ENCODE data around the gene B3GALNT1. TPM values are rescaled to one million over a fixed set of nuclear protein-coding genes. Genes with fewer than 3 reads are reported as not detected.

Gene B3GALNT1
- total and polyA plus RNA-seq, 12 donors, result 2.3 to 29.2 (median 9.6) TPM

GRCh38 chr3:161067335-161067734, 37.8 kb downstream of the B3GALNT1 start:
- no peak for TF ChIP-seq POLR2A (IDR thresholded peaks at IDR 0.05)
- TF ChIP-seq, protein P1, sequence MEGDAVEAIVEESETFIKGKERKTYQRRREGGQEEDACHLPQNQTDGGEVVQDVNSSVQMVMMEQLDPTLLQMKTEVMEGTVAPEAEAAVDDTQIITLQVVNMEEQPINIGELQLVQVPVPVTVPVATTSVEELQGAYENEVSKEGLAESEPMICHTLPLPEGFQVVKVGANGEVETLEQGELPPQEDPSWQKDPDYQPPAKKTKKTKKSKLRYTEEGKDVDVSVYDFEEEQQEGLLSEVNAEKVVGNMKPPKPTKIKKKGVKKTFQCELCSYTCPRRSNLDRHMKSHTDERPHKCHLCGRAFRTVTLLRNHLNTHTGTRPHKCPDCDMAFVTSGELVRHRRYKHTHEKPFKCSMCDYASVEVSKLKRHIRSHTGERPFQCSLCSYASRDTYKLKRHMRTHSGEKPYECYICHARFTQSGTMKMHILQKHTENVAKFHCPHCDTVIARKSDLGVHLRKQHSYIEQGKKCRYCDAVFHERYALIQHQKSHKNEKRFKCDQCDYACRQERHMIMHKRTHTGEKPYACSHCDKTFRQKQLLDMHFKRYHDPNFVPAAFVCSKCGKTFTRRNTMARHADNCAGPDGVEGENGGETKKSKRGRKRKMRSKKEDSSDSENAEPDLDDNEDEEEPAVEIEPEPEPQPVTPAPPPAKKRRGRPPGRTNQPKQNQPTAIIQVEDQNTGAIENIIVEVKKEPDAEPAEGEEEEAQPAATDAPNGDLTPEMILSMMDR (IDR thresholded peaks at IDR 0.05), result no peak
- Histone ChIP-seq H3K4me1 (replicated peaks in 1 of 2) (peaks cover 0 to 5% of the 10 kb centered on the region in 2 donors), H3K36me3 (replicated peaks in 1 of 2) (no peaks in the 10 kb centered on the region), H3K9me3 (replicated peaks in 1 of 3) (no peaks in the 10 kb centered on the region), H3K27ac (no peak overlapping the region), H3K4me3 (no peak overlapping the region), H3K27me3 (no peaks in the 10 kb centered on the region)
- DNase-seq, result no peak
- intact Hi-C loops (cut with DNase I), result no loop called here
- 81 to 95% (median 84%) methylated on average over 1 of the region's 1 CpG for WGBS, 4 donors

DNA sequence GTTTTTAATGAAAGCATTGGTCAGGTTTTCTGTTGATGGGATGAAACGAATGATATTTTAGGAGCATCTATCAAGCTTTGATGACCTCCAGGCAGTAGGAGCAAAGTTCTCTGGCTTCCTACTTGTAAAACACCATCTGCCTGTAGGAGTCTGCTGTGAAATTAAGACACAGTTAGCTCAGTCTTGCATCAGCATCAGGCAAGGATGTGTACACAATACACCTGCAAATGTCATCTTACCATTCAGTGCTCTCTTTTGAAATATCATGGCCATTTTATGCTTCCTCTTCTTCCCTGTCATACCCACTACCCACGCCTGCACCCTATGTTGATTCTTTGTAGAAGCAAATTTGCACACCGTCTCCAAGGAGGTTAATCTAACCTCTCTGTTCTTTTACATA, 38.2 kb downstream of the B3GALNT1 start:
- intact Hi-C loops (cut with DNase I), result no loop called here
- H3K4me1 ChIP-seq (replicated peaks in 1 of 2), result peaks cover 0 to 5% of the 10 kb centered on the region in 2 donors
- no peaks in the 10 kb centered on the region for H3K9me3 ChIP-seq (replicated peaks in 1 of 3)
- WGBS, 4 donors, result 85 to 89% (median 87%) methylated on average over 3 of the region's 3 CpGs
- DNase-seq, result no peak
- H3K36me3 ChIP-seq (replicated peaks in 1 of 2), result no peaks in the 10 kb centered on the region
- H3K27me3 ChIP-seq, result no peaks in the 10 kb centered on the region
- H3K27ac ChIP-seq, result no peak overlapping the region
- H3K4me3 ChIP-seq, result no peak overlapping the region
- TF ChIP-seq, protein P1 (IDR thresholded peaks at IDR 0.05), result no peak
- TF ChIP-seq POLR2A (IDR thresholded peaks at IDR 0.05), result no peak

GRCh38 chr3:161064413-161064812, 40.7 kb downstream of the B3GALNT1 start:
- Histone ChIP-seq H3K27me3 (no peaks in the 10 kb centered on the region), H3K9me3 (replicated peaks in 1 of 3) (no peaks in the 10 kb centered on the region), H3K27ac (no peak overlapping the region), H3K4me3 (no peak overlapping the region), H3K36me3 (replicated peaks in 1 of 2) (no peaks in the 10 kb centered on the region), H3K4me1 (replicated peaks in 1 of 2) (no peaks in the 10 kb centered on the region)
- no peak for DNase-seq
- intact Hi-C loops (cut with DNase I), result no loop called here
- WGBS, 4 donors, result 83 to 91% (median 89%) methylated on average over 5 of the region's 5 CpGs
- TF ChIP-seq POLR2A (IDR thresholded peaks at IDR 0.05), result no peak
- TF ChIP-seq, protein P1 (IDR thresholded peaks at IDR 0.05), result no peak

DNA sequence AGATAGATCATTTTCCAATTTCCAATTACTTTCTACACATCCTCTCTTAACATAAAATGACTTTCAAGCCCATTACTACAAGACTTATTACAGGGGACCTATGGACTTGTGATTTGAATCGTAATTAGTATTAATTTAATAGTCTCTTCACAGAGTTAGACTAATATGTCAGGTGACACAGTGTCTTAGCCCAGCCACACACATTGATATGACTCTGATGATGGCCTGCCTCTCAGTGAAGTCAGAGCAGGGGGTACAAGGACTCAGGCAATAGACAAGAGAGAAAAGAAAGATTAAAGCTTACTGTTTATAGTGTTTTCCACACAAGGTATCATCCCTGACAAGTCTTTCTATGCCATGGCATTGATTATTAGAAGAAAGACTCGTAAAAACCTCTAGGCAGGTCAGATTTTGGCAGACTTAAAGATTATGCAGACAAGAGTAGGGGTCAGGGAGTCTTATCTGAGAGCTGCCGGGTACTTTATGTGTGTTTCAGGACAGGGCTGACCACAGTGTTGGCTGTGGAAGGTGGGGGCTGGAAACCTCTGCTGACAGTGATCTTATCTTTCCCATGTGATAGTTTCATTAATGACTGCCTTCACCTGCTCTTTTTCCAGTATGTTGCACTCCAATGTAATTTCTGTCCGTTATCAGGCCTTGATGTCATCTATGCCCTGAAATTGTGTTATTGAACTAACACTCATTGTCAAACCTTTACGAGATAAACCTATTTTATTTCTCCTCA, 50.1 kb downstream of the B3GALNT1 start:
- H3K9me3 ChIP-seq (replicated peaks in 1 of 3), result no peaks in the 10 kb centered on the region
- WGBS, 4 donors, result 75 to 85% (median 82%) methylated on average over 5 of the region's 5 CpGs

More for the DNA sequence above, 50.1 kb downstream of the B3GALNT1 start:
- DNase-seq, result no peak
- no peaks in the 10 kb centered on the region for H3K36me3 ChIP-seq (replicated peaks in 1 of 2)
- no peak for TF ChIP-seq POLR2A (IDR thresholded peaks at IDR 0.05)
- TF ChIP-seq, protein P1 (IDR thresholded peaks at IDR 0.05), result no peak
- intact Hi-C loops (cut with DNase I), result no loop called here
- H3K27me3 ChIP-seq, result no peaks in the 10 kb centered on the region
- H3K4me3 ChIP-seq, result no peak overlapping the region
- no peaks in the 10 kb centered on the region for H3K4me1 ChIP-seq (replicated peaks in 1 of 2)
- H3K27ac ChIP-seq, result no peak overlapping the region
